GM21737 (cell line): Measurements from ENCODE around the gene SMC1B.

ENCODE experiments used
- ATAC-seq: cut with Tn5 transposase; IDR thresholded peaks from one replicate; pipeline ENCODE4 v1.9.1; 2021; ENCODE audit warnings: mild to moderate bottlenecking, moderate library complexity; ENCODE audit not compliant: unreplicated experiment

The SMC1B gene

DNA sequence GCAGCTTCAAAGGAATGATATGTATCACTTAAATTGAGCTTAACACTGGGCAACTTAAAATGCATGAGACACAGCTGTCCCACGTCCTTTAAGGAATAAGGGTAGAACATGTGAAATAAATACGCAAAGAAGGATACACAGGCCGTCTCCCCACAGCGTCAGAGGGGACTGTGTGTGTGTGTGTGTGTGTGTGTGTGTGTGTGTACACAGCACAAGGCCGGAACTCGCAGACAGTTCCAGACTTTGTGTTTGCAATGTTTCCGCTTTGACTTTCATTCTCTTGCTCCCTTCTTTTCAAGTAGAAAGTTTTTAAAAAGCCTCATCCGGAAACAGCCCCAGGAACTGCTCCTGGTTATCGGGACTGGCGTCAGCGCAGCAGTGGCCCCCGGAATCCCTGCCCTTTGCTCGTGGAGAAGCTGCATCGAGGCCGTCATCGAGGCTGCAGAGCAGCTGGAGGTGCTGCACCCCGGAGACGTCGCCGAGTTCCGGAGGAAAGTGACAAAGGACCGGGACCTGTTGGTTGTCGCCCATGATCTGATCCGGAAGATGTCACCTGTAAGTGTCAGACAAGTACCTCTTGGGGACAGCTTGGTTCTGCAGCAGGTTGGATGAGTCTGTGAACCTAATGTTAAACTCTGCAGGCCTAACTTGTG, 90.4 kb downstream of the SMC1B start:
- ATAC-seq = no peak

DNA sequence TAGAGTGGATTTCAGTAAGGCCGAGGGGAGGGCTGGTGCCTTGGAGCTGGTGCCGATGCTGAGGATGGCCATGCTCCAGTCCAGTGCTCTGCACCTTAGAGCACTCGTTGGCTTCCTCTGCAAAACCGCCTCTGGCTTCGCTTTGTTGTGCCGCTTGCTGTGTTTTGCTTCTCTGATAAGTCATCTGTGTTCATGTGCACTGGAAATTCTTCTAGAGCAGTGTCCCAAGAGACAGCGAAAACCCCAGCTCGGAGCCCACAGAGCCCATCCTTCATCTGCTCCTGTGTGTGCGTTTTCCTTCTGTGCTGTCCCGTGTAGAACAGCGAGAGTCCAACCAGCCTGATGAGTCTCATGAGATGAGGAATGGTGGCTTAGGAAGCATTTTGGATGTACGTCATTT, 91.6 kb downstream of the SMC1B start:
- no peak for ATAC-seq

DNA sequence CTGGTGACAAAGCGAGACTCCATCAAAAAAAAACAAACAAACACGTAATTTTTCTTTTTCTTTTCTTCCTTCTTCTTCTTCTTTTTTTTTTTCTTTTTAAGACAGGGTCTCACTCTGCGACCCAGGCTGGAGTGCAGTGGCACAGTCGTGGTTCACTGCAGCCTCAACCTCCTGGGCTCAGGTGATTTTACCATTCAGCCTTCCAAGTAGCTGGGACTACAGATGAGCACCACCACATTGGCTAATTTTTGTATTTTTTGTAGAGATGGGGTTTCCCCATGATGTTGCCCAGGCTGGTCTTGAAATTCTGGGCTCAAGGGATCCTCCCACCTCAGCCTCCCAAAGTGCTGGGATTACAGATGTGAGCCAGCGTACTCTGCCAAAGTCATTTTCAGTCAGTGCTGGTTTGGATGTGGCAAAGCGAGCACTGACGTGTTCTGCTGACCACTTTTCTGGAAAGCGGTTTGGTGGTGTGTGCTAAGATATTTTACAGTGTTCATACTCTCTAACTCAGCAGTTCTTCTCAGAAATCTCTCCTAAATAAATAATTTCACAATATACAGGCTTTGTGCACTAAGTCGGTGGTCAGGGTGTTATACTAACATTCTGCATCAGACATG, 92.9 kb downstream of the SMC1B start:
- no peak for ATAC-seq

DNA sequence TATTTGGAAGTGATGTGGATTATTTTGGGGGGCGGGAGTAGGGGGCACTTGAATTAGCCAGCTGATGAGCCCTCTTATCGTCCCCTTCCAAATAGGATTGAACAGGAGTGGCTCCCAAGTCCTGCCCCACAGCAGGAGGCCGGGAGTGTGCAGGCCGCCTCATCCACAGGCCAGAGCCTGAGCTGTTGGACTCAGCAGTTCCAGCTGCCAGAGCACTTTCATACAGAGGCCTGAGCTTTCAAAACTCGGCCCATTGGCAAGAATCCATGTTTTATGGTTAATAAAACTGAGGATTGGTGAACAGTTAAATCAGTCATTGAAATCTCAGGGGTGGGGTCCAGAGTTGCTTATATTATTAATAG, 94.1 kb downstream of the SMC1B start:
- no peak for ATAC-seq

DNA sequence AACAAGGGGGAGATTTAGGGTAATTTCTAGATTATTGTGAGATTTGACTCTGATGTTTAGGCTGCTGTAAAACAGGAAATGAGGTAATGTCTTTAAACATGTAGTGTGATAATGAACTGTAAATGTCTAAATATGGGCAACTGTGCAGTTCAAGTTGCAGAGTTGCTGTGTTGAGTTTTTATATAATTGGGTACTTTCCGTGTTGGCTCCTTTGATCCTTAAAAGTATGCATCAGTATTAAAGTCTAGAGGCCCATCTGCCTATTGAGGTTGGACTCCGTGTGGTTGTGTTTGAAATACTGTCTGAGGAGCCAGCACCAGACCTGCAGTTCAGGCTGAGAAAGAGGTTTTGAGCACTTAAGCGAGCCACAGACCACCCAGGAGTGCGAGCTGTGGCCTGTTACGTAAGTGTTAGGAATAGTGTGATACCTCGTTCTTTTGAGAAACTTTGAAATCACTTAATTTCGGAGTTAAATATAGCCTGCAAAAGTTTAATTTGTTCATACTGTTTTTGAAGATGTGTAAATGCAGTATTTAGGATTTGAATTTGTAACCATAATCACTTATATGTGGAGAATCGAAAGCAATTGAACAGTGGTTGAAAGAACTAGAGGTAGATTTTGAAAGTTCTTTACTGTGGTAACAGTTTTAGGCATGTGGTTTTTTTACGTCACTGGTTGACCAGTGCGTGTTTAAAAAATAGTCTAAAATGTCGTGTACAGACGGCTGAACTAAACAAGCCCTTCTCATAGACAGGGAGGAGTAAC, 94.7 kb downstream of the SMC1B start:
- ATAC-seq = no peak

DNA sequence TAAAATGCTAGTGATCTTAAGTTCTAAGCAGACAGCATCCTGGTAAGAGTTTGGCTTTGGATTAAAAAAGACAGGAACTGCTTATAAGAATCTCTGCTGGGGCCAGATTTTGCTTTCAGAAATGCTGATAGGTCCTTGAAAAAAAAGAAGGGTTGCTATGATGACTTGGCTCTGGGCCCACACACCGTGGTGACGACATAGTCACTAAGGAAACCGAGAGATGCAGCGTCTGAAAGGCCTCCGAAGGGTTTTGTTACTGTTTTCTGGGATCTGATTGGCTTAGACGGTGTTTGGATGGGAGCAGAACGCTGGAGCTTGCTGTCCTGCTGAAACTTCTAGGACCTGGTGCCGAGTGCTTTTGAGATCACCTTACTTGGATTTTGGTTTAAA, 95.2 kb downstream of the SMC1B start:
- no peak for ATAC-seq

DNA sequence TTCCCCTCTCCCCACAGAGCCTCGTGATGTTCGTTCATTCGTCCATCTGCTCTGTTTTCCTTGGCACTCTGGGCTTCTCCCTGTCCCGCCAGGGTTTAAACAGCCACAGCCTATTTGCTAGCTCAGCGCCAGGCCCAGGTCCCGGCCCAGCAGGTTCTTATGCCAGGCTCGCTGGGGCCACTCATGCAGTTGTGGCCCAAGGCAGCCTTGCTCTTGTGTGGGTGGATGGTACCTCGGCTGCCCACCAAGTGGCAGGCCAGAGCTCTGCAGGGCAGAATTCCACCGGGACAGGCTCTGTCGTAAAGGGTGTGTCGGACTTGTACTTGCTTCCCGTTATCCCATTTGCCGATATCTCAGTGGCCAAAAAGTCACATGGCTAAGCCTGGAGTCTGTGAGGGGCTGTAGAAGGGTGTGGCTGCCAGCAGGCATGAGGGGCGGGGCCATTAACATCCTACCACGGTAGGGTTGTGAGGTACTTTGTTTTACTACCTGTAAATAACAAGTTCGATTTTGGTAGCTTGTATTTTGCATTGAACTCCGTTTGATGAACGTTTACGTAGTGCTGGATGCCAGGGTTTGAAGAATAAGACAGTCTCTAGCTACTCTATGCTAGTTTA, 95.7 kb downstream of the SMC1B start:
- ATAC-seq = no peak

DNA sequence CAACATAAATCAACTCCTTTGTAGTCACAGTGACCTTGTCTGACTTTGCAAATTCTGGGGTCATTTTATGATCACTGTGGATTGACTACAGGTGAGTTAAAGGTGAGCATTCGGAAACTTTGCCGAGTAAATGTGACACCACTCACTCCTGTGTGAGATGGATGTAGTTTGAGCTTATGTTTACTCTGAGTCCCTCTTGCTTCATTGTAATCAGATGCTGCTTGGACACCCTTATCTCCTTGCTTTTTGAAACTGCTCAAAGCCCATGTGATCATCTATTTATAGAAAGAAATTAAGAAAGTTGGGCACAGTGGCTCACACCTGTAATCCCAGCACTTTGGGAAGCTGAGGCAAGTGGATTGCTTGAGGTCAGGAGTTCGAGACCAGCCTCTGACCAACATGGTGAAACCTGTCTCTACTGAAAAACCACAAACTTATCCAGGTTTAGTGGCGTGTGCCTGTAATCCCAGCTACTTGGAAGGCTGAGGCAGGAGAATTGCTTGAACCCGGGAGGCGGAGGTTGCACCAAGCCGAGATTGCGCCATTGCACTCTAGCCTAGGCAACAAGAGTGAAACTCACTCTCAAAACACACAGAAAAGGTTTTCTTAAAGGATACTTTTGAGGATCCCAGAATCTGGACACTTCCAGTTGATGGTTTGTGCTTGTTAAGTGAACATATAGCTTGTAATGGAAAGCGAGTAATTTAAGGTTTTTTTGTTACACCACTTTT, 96.4 kb downstream of the SMC1B start:
- no peak for ATAC-seq

DNA sequence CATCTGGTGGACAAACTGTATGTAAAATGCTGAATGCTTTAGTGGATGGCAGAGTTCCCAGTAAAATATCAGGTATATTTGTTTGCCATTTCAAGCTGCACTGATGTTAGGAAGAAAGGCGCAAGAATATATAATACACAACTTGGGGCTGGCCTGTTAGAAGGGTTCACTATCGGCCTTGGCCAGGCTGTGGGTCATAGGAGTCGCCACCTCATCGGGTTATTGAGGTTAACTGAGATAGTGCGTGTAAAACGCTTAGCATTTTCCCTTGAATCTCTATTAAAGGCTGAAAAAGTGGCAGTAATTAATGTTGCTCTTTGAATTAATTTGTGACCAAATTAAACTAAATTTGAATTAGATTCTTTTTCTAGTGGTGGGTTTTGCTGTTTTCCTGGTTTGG, 98.6 kb downstream of the SMC1B start:
- no peak for ATAC-seq

DNA sequence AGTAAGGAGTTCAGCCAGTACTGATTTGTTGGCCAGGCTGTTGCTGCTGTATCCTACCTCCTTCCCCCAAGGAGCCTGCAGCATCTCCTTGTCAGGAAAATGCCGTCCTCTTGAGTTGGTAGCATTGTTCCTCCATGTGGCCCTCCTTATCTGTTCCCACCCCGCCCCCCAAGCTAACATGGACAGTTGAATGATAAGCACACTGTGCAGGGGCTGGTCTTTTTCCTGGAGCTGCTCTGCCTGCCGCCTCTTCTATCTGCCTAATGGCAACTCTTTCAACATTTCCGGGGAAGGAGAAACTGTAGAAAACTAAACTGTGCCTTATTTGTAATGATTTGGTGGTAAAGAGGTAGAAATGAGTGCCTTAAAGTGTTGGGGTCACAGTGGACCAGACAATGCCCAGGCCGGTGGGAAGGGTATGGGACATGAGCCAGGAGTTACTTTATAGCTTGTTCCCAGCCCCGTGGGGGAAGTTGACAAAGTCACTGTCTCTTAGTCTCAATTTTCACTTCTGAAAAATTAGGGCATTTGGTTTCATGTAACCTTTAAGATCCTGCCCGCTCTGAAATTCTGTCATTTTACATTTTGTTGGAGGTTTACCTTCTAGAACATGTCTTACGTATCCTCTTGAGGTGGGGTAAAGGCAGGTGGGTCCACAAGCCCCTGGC, 99.2 kb downstream of the SMC1B start:
- no peak for ATAC-seq

DNA sequence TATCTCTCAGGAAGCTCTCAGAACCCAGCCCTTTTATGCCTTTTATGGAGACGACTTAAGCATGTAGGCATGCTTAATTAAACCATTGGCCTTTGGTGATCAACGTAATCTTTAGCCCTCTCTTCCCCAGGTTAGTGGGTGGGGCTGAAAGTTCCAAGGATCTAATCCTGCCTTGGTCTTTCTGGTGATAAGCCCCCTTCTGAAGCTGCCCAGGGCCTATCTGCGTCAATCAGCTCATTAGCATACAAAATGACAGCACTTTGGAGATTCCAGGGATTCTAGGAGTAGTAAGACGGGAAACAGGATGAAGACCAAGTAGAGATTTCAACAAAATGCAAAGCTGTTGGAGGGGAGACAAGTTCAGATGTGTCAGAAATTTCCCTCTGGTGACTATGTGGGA, 100.5 kb downstream of the SMC1B start:
- no peak for ATAC-seq

DNA sequence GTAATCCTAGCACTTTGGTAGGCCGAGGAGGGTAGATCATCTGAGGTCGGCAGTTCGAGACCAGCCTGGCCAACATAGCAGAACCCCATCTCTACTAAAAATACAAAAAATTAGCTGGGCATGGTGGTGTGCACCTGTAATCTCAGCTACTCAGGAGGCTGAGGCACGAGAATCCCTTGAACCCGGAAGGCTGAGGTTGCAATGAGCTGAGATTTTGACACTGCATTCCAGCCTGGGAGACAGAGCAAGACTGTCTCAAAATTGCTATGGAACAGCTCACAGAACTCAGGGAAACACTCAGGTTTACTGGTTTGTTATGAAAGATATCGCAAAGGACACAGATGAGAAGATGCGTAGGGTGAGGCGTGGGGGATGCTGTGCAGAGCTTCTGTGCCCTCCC, 101.0 kb downstream of the SMC1B start:
- ATAC-seq = no peak

DNA sequence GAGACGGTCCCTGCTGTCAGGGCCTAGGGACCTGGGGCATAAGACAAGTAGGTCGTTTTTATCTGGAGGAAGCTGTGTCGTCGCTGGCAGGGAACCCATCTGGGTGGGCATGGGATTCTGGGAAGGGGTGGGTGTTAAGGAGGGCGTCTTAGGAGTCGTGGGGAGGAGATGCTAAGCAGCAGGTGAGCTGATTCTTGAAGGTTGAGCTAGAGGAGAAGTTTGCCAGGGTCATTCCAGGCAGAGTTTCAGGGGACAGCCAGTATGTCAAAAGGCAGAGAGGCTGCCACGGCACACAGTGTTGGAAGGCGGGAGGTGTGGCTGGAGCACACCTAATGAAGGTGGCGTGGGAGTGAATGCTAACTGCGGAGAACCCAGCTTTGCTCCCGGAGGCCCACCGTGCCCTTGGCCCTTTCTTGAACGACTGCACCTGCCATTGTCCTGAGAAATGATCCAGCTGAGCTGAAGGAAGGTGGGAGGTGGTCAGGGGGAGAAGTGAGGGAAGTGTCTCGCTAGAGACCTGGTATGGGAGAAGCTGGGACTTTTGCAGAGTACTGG, 102.3 kb downstream of the SMC1B start:
- no peak for ATAC-seq

DNA sequence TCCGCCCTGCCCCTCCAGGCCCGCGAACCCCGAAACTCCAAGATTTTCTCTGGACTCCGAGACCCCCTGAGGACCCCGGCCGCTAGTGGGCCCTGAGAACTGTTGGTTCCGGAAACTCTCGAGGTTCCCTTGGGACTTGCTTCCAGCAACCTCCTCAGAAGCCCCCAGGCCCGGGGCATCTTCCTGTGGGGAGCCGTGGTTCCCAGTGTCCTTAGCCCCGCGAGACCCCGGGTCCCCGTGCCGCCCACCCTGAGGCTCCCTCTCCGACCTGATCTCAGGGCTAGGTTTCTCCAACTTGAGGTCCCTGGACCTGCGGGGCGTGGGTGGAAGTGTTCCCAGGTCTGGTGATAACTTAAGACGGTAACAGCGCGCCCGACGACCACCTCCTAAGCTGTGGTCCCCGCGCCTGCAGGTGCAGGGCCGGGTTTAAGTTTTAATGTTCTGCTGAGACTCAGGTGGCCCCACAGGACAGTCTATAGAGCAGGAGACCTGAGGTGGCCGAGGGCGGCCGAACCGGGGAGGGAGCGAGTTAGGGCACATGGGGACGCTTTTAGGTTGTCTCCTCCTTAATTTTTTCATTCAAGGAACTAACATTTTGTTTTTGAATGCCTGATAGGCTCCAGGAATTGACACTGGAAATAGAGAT, 102.9 kb downstream of the SMC1B start:
- no peak for ATAC-seq

DNA sequence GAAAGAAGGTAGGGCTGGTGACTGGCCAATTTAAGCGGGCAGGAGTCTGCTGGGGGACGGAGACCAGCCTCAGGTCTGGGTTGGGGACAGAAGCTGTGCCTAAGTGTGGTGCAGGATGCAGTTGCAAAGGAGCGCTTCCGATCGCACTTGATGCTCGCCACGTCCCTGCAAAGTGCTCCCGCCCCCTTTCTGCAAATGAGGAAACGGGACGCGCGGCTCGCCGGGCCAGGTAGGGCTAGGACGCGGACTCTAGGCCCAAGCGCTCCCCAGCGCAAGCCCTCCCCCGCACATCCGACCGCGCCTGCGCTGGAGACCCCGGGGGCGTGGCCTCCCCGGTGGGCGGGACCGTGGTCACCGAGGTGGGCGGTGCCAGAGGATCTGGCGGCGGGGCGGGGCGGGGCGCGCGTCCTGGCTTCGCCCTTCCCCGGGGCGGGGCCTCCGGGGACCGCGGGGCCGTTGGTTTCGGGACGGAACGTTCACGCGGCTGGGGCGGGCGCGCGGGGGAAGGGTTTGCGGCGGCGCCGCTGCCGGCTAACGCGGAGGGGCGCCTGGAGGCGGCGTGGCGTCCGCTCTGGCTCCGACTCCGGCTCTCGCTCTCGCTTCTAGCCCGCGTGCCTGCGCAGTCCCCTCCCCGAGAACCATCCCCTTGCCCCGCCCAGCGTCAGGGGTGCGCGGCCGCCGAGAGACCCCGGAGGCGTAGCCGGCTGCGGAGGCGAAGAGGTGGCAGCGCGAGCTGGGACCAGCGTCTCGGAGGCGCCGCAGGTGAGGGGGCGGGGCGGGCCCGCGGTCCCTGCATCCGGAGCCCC, 103.8 kb downstream of the SMC1B start, which contains the start of gene FAM118A:
TSS of gene FAM118A (plus strand) at position 513 of the 806 bp plus-strand sequence. CDS start 12,446 bp downstream, outside the sequence.
- ATAC-seq = peak; percentile 66

DNA sequence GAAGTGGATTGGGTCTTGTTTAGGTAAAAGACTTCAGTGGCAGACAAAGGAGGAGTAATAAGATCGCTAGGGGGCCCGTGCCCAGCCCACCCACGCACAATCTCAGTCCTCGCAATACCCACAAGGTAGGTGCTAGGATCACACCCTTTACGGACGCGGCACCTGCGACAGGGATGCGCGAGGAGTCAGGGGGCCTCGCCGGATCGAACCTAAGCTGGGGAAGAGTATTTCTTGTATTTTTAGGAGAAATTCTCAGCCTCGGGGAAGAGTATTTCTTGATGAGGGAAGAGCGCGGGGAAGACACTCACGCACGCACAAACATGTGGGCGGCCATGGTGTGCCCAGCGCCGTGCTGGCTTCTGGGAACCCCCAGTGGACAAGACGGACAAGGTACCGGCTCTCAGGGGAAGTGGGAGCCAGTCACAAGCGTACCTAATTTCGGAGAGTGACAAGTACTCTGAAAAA, 104.4 kb downstream of the SMC1B start:
- no peak for ATAC-seq

DNA sequence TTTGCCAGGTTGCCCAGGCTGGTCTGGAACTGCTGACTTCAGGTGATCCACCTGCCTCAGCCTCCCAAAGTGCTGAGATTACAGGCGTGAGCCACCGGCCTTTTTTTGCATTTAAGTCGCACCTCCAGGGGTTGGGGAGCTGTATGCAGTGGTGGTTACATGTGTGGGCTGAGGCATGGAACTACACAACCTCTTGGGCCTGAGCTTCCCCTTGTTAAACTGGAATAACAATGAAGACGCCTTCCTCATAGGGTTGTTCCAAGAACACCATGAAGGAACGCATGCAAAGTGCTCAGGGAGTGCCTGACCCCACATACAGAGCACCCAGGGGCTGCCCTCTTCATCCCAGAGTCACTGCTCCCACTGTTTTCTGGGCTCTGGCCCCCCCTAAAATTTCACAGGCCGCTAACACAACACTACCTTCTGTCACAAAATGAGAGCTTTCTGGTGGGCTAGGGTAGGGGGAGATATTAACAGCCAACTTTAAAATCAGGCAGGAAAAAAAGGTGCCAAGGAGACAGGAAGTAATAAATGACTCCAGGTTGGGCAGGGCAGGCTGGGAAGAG, 104.9 kb downstream of the SMC1B start:
- ATAC-seq = no peak

DNA sequence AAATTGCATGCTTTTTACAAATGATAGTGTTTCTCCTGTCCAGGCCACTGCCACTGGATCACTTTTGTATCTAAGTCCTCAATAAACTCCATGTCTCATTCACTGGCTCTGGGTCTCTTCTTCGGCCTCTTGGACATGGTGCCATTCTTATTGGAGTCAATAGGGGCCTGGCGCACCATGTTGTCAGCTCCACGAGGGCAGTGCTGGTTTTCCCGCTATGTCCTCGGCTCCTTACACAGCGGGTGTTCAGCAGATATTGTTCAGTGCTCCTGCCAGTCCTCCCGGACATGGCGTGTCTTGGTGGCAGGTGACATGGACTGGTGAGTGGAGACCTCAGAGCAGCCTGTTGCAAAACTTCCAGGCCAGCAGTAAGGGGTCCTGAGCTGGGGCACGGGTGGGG, 107.3 kb downstream of the SMC1B start:
- no peak for ATAC-seq
